ENCODE measurements around the gene PAPSS2.

Gene PAPSS2

GRCh38 chr10:87672551-87672950 is 12.9 kb downstream of the PAPSS2 start:
- DNase-seq = no peak

- DNase-seq = no peak
Observed at GRCh38 chr10:87674943-87675342, 15.3 kb downstream of the PAPSS2 start.

GRCh38 chr10:87675396-87676376 is 16.0 kb downstream of the PAPSS2 start:
- no peak for DNase-seq

GRCh38 chr10:87677595-87677994 is 17.9 kb downstream of the PAPSS2 start:
- DNase-seq = no peak

- DNase-seq = no peak
Observed at GRCh38 chr10:87678302-87678701, 18.6 kb downstream of the PAPSS2 start.

GRCh38 chr10:87683356-87683755 is 23.7 kb downstream of the PAPSS2 start:
- DNase-seq = no peak

- no peak for DNase-seq
Observed at GRCh38 chr10:87684001-87684638, 24.4 kb downstream of the PAPSS2 start.

- no peak for DNase-seq
Observed at GRCh38 chr10:87685832-87686574, 26.3 kb downstream of the PAPSS2 start.

GRCh38 chr10:87691506-87692070 is 31.9 kb downstream of the PAPSS2 start:
- DNase-seq = no peak

GRCh38 chr10:87692956-87693484 is 33.3 kb downstream of the PAPSS2 start:
- DNase-seq = no peak

GRCh38 chr10:87694011-87694794 is 34.5 kb downstream of the PAPSS2 start:
- no peak for DNase-seq

- no peak for DNase-seq
Observed at GRCh38 chr10:87695074-87695473, 35.4 kb downstream of the PAPSS2 start.

GRCh38 chr10:87696922-87697745 is 37.5 kb downstream of the PAPSS2 start:
- DNase-seq = no peak

GRCh38 chr10:87700031-87700796 is 40.5 kb downstream of the PAPSS2 start:
- DNase-seq = no peak

GRCh38 chr10:87702260-87702972 is 42.7 kb downstream of the PAPSS2 start:
- DNase-seq = no peak

- no peak for DNase-seq
Observed at GRCh38 chr10:87702973-87703294, 43.3 kb downstream of the PAPSS2 start.

GRCh38 chr10:87703771-87704170 is 44.1 kb downstream of the PAPSS2 start:
- DNase-seq = no peak

- no peak for DNase-seq
Observed at GRCh38 chr10:87705339-87705738, 45.7 kb downstream of the PAPSS2 start.

GRCh38 chr10:87706731-87707130 is 47.1 kb downstream of the PAPSS2 start:
- DNase-seq = no peak

- DNase-seq = no peak
Observed at GRCh38 chr10:87707254-87707653, 47.6 kb downstream of the PAPSS2 start.
